Measurements from ENCODE around the gene SLC16A3. TPM values are rescaled to one million over a fixed set of nuclear protein-coding genes. Genes with fewer than 3 reads are reported as not detected.
A peak's percentile ranks its signal among the peaks of the same experiment; 100 is the strongest.

SLC16A3 gene
- total and polyA plus RNA-seq, 2 donors: 29.9 to 65.5 TPM

DNA sequence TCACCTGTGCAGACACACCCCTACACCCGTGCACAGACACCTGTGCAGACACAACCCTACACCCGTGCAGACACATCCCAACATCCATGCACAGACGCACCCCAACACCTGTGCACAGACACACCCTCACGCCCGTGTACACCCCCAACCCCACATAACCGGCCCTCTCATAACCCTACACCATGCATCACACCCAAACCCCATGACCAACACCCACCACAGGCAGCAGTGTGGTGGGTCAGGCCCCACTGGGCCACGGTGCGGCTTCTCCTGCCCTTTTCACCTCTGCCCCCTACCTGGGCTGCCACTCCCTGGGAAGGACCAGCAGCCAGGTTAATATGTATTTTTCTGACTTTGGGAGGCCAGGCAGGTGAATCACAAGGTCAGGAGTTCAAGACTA lies 4.2 kb upstream of the SLC16A3 start:
- Histone ChIP-seq H3K36me3 (ENCODE audit: insufficient read depth) (no peaks in the 10 kb centered on the region), H3K27ac (ENCODE audit: low read depth) (no peak overlapping the region), H3K4me3 (ENCODE audit: low read depth, low read length) (no peak overlapping the region), H3K4me1 (ENCODE audit: insufficient read depth) (no peaks in the 10 kb centered on the region)
- WGBS: 82% methylated on average over 8 of the region's 8 CpGs
- DNase-seq (ENCODE audit: extremely low spot score): no peak

DNA sequence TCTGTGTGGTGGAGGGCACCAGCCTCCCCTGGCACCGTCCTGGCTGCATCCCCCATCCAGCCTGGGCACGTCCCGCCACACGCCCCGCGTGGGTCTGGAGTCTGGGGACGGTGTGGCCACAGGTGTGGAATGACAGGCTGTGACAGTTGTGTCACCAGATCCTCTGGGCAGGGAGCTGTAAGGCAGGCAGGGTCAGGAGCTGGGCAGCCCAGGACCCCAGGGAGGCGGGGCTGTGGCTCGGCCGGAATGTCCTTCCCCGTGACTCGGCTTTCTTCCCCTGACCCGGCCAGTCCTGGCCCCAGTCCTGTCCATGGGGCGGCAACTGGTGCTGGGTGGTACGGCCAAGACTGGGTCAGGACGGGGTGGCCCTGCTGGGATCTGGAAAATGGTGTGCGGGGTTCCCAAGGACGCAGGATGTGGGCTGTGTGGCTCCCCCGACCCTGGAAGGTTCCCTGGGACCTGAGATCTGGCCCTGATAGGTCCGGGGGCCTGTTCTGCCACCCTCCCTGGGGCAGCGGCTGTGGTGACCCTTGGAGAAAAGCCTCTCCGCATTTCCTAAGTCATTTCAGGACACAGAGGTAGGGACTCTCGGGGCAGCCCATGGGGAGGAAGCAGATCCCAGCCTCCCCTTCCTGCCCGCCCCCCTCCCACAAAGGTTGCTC lies 3.3 kb upstream of the SLC16A3 start:
- Histone ChIP-seq H3K36me3 (ENCODE audit: insufficient read depth) (no peaks in the 10 kb centered on the region), H3K4me1 (ENCODE audit: insufficient read depth) (no peaks in the 10 kb centered on the region), H3K27ac (ENCODE audit: low read depth) (no peak overlapping the region), H3K4me3 (ENCODE audit: low read depth, low read length) (no peak overlapping the region)
- DNase-seq (ENCODE audit: extremely low spot score): no peak
- 70% methylated on average over 24 of the region's 24 CpGs for WGBS

DNA sequence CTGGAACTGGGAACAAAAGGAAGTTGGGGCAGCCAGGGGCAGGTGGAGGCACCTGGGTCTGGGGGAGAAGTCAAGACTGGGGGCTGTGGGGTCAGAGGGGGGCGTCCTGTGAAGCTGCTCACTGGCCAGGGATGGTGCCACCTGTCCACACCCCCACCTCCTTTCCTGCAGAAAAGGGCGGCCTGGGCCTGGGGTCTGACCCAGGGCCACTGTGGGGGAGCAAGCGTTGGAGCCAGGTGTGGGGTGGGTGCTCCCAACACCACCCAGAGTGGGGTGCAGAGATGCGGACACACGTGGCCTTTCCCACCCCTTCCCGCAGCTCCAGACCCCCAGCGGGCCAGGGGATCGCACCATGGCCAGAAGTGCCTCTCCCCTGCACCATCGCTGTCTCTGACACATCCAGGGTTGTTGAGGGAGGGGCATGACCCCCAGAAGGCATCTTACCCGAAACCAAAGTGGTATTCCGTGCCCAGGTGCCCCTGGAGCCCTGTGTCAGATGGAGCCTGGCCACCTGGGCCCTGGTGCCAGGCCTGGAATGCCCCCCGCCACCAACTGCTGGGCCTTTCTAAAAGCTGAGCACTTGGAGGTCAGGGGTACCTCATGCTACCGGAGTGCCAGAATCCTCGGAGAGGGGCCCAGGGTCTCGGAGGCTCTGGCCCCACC lies 2.6 kb upstream of the SLC16A3 start:
- DNase-seq (ENCODE audit: extremely low spot score): no peak
- WGBS: 91% methylated on average over 15 of the region's 15 CpGs
- H3K36me3 ChIP-seq (ENCODE audit: insufficient read depth): no peaks in the 10 kb centered on the region
- H3K27ac ChIP-seq (ENCODE audit: low read depth): no peak overlapping the region
- no peak overlapping the region for H3K4me3 ChIP-seq (ENCODE audit: low read depth, low read length)
- H3K4me1 ChIP-seq (ENCODE audit: insufficient read depth): no peaks in the 10 kb centered on the region

DNA sequence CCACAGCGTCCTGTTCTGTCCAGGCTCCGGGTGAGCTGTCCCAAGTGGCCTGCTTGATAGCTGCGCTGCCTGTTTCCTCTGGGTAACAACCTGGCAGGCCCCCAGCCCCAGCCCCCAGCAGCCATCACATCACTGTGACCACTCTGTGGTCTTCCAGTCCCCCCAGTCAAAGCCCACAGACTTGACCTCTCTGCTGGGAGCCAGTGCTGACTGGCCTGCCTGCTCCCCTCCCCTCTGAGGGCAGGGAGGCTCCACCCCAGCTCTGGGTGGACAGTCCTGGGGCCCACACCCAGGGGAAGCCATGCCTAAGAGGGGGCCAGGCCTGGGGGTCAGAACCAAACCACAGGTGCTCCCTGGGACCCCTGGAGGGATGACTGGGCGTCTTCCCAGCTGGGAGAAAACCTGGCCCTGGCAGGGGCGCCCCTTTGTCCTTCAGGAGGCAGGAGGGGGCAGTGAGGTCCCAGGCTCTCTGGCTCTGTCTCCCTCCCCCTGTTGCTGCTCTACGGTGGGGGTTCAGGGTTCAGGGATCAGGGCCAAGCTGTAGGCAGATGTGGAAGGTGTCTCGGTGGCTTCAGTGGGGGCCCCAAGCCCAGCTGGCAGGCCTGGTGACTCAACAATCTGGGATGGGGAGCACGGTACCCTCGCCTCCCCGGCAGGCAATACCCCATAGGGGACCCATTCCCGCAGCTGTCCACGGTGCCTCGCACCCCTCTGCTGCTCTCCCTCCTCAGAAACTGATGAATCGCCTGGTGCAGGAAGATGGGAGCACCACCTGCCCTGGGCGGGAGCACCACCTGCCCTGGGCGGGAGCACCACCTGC lies 1.8 kb upstream of the SLC16A3 start:
- 84% methylated on average over 16 of the region's 16 CpGs for WGBS
- DNase-seq (ENCODE audit: extremely low spot score): no peak
- Histone ChIP-seq H3K4me3 (ENCODE audit: low read depth, low read length) (no peak overlapping the region), H3K27ac (ENCODE audit: low read depth) (no peak overlapping the region), H3K4me1 (ENCODE audit: insufficient read depth) (no peaks in the 10 kb centered on the region), H3K36me3 (ENCODE audit: insufficient read depth) (no peaks in the 10 kb centered on the region)

DNA sequence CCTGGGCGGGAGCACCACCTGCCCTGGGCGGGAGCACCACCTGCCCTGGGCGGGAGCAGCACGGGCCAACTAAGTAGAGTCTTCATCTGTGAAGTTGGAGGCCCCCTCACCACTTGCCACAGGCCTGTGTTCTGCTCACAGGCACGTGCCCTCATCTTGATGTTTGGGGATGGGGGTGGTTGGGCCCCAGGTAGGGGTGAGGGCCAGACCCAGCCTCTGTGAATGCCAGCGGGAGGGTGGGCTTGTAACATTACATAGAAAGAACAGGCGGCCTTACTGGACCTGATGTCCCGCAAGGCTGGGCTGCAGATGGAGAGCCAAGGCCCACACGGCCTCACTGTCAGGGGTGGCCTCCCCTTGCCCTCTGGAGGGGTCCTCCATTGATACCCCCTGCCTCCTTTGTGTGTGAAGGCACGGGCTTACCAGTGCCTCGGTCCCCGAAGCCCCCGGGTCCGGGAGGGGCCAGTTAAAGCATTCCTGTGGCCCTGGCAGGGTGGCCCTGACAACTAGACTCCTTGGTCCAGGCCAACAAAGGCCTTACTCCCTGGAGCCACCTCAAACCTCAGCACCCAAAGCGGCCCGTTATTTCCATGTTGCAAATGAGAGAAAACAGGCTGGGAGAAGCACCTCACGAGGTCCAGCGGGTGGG lies 1.1 kb upstream of the SLC16A3 start:
- Histone ChIP-seq H3K36me3 (ENCODE audit: insufficient read depth) (no peaks in the 10 kb centered on the region), H3K27ac (ENCODE audit: low read depth) (peak overlapping the region; percentile 89), H3K4me1 (ENCODE audit: insufficient read depth) (no peaks in the 10 kb centered on the region), H3K4me3 (ENCODE audit: low read depth, low read length) (peak overlapping the region; percentile 64)
- 75% methylated on average over 18 of the region's 18 CpGs for WGBS
- no peak for DNase-seq (ENCODE audit: extremely low spot score)

DNA sequence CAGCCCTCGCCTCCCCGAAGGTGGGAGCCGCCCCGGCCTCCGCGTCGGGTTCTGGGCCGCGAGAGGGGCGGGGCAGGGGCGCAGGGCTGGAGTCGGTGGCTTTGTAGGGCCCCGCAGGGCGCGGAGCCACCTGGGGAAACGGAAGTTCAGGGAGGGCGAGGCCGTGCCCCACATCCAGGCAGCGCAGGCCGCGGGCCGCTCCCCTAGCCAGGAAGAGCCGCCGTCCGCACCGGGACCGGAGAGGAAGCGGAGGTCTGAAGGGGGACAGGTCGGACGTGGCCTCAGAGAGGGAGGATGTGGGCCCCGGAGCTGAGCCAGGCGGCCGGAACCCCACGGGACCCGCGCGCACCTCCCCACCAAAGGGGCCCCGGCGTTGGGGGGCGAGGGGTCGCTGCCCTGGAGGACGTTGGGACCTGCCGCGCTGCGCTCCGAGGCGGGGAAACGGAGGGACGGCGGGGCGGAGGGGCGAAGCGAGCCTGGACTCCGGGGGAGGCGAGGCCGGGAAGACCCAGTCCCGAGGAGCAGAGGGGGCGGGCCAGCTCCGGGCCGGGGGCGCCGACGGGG lies 482 bp upstream of the SLC16A3 start:
- DNase-seq (ENCODE audit: extremely low spot score): no peak
- H3K4me1 ChIP-seq (ENCODE audit: insufficient read depth): no peaks in the 10 kb centered on the region

DNA sequence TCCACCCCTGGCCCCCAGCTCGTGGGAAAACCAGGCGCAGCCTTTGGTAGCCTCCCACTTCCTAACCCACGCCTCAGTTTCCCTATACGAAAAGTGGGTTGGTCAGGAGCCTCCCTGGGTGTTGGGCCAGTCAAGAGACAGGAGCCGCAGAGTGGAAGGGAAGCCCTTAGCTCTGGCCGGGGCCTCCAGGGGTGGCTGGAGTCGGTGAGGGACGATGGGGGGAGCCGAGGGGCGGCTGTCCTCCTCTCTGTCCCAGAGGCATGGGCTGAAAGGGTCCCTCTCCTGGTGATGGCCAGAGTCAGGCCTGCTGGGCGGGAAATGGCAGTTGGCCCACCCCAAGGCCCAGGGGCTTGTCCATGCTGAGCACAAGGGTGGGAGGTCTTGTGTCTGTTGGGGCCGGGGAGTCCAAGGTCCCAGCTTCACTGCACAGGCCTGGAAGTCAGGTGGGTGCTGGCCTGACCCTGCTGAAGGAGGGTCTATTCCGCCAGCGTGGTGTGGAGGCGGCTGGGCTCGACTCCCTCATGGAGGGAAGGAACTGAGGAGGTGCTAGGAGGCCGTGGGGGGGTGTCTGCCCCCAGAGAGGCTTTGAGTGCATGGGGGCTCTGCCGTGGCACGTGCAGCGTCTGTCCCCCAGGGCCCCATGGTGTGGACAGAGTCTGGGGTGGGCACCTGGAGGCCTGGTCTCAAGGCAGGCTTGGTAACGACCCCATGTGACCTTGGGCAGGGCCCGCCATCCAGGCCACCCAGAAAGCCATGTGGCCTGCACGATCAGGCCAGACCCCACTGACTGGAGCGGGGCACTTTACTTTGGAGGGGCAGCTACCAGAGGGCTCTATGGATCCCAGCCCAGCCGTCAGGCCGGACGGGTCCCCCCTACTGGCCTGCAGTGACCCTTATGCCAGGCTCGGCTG lies 1.1 kb downstream of the SLC16A3 start:
- no peak for DNase-seq (ENCODE audit: extremely low spot score)
- peak overlapping the region; percentile 64 for H3K4me3 ChIP-seq (ENCODE audit: low read depth, low read length)
- 36% methylated on average over 28 of the region's 28 CpGs for WGBS
- H3K27ac ChIP-seq (ENCODE audit: low read depth): peak overlapping the region; percentile 89
- no peaks in the 10 kb centered on the region for H3K36me3 ChIP-seq (ENCODE audit: insufficient read depth)
- H3K4me1 ChIP-seq (ENCODE audit: insufficient read depth): no peaks in the 10 kb centered on the region

More for the DNA sequence above, 482 bp upstream of the SLC16A3 start:
- 22% methylated on average over 63 of the region's 63 CpGs for WGBS
- Histone ChIP-seq H3K36me3 (ENCODE audit: insufficient read depth) (no peaks in the 10 kb centered on the region), H3K4me3 (ENCODE audit: low read depth, low read length) (peak overlapping the region; percentile 64), H3K27ac (ENCODE audit: low read depth) (peak overlapping the region; percentile 89)

DNA sequence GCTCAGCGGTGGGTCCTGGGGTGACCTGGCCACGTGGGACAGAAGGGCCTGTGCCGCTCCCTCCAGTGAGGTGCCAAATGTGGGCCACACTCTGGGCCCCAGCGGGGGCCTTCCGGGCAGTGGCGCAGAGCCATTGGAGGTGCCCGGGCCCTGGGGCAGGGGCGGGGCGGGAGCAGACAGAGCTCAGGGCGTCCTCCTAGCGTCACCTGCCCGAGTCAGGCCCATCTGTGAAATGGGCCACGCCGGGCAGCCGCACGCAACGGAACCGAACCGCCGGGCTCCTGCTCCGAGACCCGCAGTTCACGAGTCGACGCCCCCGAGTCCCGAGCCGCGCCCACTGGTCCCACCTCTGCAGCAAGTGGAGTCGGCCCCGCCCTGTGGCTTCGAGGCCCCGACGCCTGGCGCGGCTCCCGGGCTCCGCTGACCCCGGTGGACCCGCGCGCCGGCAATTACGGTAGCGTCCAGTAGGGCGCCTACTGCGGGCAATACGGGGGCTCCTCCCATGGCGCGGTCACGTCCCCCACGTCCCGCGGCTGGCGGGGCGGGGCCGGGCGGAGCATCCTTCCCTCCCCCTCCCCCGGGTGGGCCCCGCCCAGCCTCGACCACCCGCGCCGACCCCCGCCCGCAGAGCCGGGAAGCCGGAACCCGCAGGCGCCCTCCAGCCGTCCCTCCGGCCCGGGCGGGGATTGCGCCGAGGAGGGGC lies 1.9 kb downstream of the SLC16A3 start:
- no peaks in the 10 kb centered on the region for H3K4me1 ChIP-seq (ENCODE audit: insufficient read depth)
- H3K36me3 ChIP-seq (ENCODE audit: insufficient read depth): no peaks in the 10 kb centered on the region
- peak overlapping the region; percentile 54 for H3K4me3 ChIP-seq (ENCODE audit: low read depth, low read length)
- no peak for DNase-seq (ENCODE audit: extremely low spot score)
- 5% methylated on average over 73 of the region's 76 CpGs for WGBS
- H3K27ac ChIP-seq (ENCODE audit: low read depth): peak overlapping the region; percentile 93

DNA sequence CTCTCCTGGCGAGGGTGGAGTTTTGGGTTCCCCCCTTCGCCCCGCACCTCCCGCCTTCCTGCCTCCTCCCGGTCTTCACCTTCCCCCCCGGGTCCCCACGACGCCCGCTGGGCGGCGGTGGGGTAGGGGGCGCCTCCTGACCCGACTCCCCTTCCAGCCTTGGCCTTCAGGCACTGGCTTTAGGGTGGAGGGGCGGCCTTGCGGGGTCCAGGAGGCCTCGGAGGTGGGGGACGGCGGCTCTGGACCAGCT lies 2.4 kb downstream of the SLC16A3 start:
- Histone ChIP-seq H3K4me3 (ENCODE audit: low read depth, low read length) (peak overlapping the region; percentile 54), H3K27ac (ENCODE audit: low read depth) (peak overlapping the region; percentile 93), H3K4me1 (ENCODE audit: insufficient read depth) (no peaks in the 10 kb centered on the region), H3K36me3 (ENCODE audit: insufficient read depth) (no peaks in the 10 kb centered on the region)
- no peak for DNase-seq (ENCODE audit: extremely low spot score)
- whole genome bisulfite sequencing: 1% methylated on average over 18 of the region's 18 CpGs

DNA sequence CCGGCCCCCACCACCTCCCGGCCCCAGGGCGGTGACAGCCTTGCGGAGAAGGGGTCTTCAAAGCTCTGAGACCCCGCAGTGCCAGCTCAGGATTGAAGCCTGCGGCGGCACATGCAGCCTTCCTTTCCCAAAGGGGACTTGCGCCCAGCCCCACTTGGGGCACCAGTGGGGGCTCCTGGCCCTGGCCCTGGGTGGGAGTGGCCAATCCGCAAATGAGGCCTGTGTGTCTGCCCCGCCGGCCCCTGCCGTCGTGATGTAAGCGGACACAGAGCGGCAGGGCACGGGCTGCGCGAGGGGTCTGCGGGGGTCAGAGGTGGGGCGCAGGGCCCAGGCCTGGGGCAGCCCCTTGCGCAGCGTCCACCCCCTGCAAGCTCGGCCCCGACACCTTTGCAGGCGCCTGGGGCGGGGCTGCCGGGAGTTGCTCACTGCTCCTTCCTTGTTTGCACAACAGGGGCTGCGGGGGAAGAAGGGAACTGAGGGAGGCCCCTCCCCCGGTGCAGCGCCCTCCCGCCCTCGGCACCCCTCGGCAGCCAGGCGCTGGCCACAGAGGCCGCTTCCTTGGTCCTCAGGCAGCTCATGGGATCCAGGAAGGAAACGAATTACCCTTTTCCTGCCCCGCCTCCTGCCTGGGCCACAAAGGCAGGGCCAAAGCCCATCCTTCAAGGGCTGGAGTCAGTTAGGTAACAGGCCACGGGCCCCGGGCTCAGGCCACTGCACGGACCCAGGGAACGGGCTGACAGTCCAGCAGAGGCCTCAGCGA lies 2.9 kb downstream of the SLC16A3 start:
- H3K4me1 ChIP-seq (ENCODE audit: insufficient read depth): no peaks in the 10 kb centered on the region

DNA sequence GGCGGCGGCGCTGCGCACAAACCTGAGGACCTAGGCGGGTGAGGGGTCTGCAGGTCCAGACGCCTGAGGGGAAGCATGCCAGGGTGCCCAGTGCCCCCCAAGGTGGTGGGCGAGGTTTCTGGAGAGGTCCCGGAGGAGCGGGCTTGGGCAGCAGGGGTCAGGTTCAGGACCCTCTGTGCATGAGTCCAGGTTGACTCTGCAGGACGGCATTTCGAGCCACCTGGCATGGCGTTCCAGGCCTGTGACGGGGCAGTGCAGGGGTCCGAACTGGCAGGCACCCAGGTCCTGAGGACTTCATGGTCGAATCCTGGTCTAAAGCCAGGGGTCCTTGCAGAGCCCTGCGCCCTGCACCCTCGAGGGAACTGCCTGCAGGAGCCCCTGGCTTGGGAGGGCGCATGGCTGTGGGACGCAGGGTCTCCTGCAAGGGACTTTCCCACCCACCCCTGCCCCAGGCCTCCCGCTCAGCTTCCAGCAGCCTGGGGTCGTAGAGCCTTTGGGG lies 3.5 kb downstream of the SLC16A3 start:
- WGBS: 80% methylated on average over 21 of the region's 21 CpGs
- H3K36me3 ChIP-seq (ENCODE audit: insufficient read depth): no peaks in the 10 kb centered on the region
- H3K4me1 ChIP-seq (ENCODE audit: insufficient read depth): no peaks in the 10 kb centered on the region
- peak overlapping the region; percentile 67 for H3K27ac ChIP-seq (ENCODE audit: low read depth)
- H3K4me3 ChIP-seq (ENCODE audit: low read depth, low read length): no peak overlapping the region
- no peak for DNase-seq (ENCODE audit: extremely low spot score)

More for the DNA sequence above, 2.9 kb downstream of the SLC16A3 start:
- WGBS: 6% methylated on average over 42 of the region's 42 CpGs
- peak overlapping the region; percentile 93 for H3K27ac ChIP-seq (ENCODE audit: low read depth)
- DNase-seq (ENCODE audit: extremely low spot score): no peak
- peak overlapping the region; percentile 54 for H3K4me3 ChIP-seq (ENCODE audit: low read depth, low read length)
- no peaks in the 10 kb centered on the region for H3K36me3 ChIP-seq (ENCODE audit: insufficient read depth)
